GM19397 (cell line): ENCODE measurements around the gene BSND.
"Not testable (repeated sequence)": the region's sequence is repeated elsewhere in the genome, so short reads cannot be mapped to it uniquely, and the experiment has no call there.

ENCODE experiments used
- ATAC-seq: cut with Tn5 transposase; IDR thresholded peaks from one replicate; pipeline ENCODE4 v1.9.1; 2021; ENCODE audit warnings: mild to moderate bottlenecking, moderate library complexity; ENCODE audit not compliant: unreplicated experiment

Gene BSND

DNA sequence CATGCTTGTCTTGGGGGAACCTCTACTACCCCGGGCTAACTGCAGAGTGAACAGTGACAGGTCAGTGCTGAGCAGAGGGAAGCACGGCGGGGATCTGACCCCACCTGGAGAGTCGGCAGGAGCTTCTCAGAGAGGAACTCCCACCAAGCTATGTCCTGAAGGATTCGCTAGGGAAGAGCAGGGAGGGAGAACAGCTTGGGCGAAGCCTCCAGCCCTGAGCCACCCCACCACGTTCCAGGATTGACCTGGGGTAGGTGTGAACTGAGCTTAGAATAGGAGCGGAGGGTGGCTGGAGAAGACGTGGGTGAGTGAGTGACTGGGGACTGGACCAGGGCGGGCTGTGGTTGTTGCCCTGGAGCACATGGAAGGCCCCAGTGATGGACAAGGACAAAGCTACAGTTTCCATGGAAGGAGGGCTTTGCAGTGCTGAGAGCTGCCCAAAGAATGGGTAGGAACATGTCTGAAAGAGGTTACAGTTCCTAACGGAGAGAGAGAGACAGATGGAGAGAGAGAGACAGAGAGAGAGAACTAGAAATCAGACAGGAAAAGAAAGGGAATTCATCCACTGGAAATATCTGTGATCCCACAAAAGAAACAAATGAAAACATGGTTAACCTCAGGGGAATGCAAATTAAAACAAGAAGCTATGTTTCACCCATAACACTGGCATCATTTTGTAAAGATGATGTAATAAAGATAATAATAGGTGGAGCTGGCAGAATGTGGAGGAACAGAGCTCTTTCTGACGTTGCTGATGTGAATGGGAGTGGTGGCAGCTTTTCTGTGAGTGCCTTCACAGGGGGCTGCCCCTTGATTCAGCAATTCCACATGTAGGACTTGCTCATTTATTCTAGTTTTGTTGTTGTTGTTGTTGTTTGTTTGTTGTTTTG, 17.2 kb downstream of the BSND start:
- no peak for ATAC-seq

DNA sequence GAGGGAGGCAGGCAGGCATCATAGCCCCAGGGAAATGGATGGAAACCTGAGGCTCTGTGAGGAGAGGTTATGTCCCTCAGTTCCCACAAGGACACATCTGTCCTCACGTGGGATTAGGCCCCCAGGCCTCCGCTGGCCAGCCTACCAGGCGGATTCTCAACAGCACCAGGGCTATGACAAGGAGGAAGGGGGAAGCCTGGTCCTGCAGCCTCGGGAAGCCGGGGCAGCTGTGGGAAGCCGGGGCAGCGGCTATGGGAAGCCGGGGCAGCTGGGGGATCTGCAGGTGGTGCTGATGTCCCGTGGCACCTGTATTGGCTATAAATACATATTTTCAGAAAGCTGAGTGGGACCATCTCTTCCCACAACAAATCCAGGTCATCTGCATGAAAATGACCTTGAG, 19.7 kb downstream of the BSND start:
- no peak for ATAC-seq

DNA sequence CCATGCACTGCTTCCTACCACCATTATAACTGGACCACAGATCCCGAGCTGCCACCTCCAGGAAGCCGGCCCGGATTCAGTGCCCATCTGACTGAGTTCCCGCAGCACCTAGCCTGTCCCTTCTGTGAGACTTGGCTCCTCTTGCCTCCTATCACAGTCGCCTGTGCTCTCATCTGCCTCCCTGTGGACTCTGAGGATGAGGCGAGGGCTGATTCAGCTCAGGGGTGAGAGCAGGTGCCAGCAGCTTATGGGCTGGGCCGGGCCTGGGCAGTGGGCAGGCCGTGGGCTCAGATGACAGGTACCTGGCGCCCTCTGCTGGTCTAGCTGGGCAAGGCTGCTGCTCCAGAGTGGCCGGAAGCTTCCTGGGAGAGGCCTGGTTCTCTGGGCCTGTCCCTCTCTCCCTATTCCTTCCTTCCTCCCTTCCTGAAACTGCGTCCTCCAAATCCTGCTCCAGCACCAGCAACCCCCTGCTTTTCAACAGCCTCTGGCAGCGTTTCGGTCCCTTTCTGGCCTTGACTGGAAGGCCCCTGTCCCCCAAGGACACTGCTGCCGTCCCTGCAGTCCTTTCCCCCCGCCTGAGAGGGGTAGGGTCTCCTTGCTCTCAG, 23.3 kb downstream of the BSND start:
- peak; percentile 79 for ATAC-seq

DNA sequence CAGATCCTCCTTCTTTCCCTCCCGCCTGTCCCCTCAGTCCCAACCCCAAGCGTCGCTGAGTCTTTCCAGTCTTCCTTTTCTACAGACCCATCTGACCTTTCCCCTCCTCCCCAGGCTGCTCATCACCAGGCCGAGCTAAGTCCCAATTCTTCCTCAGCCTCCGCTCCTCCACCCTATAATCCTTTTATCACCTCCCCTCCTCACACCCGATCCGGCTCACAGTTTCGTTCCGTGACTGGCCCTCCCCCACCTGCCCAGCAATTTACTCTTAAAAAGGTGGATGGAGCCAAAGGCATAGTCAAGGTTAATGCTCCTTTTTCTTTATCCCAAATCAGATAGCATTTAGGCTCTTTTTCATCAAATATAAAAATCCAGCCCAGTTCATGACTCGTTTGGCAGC, 25.4 kb downstream of the BSND start:
- not testable (repeated sequence) for ATAC-seq

DNA sequence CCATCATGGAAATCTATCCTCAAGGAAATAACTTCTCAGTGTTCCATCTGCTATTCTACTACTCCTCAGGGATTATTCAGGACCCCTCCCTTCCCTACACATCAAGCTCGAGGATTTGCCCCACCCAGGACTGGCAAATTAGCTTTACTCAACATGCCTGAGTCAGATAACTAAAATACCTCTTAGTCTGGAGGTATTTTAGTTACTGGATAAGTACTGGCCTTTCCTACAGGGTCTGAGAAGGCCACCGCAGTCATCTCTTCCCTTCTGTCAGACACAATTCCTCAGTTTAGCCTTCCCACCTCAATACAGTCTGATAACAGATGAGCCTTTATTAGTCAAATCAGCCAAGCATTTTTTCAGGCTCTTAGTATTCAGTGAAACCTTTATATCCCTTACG, 27.9 kb downstream of the BSND start:
- ATAC-seq: not testable (repeated sequence)

DNA sequence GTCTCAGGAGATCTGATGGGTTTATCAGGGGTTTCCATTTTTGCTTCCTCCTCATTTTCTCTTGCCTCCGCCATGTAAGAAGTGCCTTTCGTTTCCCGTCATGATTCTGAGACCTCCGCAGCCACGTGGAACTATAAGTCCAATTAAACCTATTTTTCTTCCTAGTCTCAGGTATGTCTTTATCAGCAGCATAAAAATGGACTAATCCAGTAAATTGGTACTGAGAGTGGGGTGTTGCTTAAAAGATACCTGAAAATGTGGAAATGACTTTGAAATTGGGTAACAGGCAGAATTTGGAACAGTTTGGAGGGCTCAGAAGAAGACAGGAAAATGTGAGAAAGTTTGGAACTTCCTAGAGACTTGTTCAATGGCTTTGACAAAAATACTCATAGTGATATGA, 32.4 kb downstream of the BSND start:
- ATAC-seq: not testable (repeated sequence)

DNA sequence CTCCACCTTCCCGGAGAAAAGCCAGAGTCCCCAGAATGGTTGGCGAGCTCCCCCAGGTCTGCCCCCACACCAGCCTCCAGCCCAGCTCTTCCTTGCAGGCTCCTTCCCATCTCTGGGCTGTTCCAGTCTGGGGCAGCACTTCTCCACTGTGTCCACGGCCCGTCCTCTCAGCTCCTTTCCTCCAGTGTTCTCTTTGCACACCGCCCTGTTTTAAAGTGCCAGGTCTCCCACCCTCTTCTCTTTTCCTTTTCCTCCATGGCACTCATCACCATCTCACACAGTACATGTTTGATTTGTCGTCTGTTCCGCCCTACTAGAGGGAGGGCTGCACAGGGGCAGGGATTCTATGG, 34.5 kb downstream of the BSND start:
- ATAC-seq: no peak

DNA sequence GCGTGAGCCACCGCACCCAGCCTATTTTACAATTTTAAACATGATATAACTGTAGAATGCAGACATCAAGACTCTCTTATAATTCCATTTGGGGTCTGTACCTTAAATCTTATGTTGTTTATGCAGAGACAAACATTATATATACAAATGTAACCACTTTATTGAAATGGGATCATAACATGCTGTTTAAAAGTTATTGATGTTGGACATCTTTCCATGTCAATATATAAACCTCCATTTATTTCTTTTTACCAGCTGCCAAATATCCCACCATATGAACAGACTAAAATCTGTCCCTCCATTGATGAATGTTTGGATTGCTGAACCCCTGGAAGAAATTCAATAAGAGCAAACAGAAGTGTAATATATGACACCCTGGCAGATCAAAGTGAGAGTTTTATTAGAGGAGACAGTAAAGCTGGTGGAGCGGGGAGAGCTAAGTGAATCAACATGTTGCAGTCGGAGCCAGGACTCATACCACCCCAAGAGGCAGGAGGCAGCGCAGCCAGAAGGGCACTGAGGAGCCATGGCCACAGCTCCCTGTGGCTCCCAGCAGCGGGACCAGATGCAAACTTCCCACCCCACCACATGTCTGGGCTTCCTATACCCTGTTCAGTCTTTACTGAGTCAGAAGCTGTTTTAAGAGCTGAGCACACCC, 35.9 kb downstream of the BSND start:
- ATAC-seq: no peak

DNA sequence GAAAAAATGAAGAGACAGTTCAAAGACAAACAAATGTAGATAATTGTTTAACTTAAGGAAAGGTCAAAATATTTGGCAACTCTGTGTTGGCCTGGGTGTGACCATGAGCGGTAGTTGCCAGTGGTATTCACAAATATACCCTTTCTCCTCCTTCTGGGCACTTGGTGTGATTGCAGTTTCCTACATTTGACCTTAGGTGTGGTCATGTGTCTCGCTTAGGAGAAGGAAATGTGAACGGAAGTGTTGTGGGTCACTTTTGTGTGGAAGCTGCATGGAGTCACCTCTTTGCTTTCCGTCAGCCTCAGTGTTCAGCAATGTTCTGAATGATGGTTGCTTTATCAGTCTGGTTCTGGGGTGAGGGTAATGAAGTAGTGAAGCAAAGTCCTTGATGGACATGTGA, 37.2 kb downstream of the BSND start:
- ATAC-seq: no peak

DNA sequence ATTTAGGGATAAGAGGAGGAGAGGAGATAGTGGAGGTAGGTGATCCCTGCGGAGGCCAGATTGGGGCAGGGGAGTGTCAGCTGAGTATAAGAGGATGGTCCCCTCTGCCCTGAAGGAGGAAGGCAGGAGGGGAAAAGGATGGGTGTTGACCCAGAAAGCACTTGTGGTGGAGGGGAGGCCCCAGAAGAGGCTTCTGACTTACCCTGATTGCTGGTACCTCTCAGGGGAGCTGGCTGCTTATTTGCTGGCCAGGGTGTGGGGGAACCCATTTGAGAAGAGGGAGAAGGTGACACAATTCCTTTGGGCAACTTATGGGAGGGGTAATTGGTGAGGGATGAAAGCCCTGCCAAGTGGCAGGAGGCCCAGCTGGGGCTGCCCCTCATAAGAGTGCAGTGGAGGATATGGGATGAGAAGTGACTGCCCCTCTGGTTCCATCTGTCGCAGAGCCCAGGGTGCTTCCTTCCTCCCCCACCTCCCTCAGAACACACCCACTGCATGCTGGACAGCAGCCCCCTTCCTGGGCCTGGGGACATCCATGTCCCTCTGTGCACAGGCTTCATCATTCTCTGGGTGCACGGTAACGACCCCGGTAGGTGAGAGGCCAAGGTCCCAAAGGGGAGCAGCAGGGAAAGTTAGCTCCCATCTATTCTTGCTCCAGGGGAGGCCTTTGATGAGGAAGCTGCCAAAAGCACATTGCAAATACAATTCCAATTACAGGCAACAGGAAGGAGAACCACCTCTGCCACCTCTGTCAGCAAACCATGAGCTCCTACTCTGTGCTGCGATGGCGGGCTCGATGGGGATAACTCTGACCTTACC, 39.2 kb downstream of the BSND start:
- no peak for ATAC-seq

DNA sequence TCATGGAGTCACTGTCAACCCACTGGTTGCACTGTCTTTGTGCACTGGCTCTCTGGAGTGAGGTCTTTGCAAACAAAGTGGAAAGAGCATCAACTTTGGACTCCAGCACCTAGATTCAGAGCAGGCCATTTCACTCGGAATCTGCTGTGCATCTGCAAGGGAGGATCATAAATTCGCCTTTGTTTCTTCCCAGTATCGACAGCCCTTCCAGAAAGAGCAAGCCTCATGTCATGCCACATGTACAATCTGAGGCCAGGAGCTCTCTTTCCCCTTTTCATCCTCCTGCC, 39.8 kb downstream of the BSND start:
- no peak for ATAC-seq

DNA sequence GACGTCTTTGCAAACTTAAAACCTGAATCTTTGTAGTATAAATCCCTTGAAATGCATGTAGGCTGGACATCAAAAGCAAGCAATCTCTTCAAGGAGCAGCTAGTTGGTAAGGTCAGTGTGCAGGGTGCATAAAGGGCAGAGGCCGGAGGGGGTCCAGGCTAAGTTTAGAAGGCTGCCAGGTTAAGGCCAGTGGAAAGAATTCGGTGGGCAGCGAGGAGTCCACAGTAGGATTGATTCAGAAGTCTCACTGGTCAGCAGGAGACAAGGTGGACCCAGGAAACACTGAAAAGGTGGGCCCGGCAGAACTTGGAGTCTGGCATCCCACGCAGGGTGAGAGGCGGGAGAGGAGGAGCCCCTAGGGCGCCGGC, 40.2 kb downstream of the BSND start:
- no peak for ATAC-seq

DNA sequence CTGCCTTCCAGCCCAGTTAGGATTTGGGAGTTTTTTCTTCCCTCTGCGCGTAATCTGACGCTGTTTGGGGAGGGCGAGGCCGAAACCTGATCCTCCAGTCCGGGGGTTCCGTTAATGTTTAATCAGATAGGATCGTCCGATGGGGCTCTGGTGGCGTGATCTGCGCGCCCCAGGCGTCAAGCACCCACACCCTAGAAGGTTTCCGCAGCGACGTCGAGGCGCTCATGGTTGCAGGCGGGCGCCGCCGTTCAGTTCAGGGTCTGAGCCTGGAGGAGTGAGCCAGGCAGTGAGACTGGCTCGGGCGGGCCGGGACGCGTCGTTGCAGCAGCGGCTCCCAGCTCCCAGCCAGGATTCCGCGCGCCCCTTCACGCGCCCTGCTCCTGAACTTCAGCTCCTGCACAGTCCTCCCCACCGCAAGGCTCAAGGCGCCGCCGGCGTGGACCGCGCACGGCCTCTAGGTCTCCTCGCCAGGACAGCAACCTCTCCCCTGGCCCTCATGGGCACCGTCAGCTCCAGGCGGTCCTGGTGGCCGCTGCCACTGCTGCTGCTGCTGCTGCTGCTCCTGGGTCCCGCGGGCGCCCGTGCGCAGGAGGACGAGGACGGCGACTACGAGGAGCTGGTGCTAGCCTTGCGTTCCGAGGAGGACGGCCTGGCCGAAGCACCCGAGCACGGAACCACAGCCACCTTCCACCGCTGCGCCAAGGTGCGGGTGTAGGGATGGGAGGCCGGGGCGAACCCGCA, 40.8 kb downstream of the BSND start, which contains the start of gene PCSK9:
PCSK9 (plus strand) TSS at position 207 of the 741 bp plus-strand sequence; CDS start at position 497, 290 bp downstream.
- ATAC-seq: no peak

DNA sequence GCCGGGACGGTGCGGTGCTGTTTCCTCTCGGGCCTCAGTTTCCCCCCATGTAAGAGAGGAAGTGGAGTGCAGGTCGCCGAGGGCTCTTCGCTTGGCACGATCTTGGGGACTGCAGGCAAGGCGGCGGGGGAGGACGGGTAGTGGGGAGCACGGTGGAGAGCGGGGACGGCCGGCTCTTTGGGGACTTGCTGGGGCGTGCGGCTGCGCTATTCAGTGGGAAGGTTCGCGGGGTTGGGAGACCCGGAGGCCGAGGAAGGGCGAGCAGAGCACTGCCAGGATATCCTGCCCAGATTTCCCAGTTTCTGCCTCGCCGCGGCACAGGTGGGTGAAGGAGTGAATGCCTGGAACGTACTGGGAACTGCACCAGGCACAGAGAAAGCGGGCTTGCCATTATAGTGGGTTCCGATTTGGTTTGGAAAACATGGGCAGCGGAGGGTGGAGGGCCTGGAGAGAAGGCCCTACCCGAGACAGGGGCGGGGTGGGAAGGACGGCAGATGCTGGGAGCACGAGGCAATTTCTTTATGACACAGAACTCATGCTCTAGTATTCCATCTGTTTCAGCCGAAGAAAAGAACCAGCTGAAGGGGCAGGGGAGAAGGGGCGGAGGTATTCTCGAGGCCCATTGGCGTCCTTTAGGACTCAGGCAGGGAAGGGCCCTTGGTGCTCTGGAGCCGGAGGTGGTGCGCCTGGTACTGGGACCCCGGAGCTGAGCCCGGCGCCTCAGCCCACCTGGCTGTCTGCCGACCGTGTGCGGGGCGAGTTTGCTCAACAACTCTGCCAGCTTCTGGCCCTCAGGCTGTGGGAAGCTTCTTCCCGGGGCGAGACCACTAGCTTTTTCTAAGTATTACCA, 41.6 kb downstream of the BSND start:
- ATAC-seq: no peak

DNA sequence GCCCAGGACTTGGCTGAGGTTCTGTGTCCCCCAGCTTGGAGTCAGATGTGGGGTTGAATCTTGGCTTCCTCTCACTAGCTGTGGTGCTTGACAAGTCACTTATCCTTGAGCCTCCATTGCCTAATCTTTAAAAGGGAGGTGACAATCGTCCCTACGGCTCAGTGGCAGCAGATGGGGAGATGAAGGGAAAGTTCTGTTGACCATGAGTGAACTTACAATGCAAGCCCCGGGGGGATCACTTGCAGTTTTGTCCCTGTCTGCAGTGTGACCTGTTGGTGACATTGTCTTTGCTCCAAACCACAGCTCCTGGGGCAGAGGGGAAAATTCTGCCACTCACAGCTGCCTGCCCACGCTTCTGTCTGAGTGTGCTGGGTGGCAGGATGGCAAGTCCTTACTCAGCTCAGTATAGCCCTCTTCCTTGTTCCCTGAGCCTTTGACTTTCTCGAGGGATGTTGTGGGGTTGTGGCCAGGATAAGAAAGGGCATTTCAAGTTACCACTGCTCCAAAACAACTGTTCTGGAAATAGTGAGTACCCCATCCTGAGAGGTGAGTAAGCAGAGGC, 42.3 kb downstream of the BSND start:
- ATAC-seq: no peak

DNA sequence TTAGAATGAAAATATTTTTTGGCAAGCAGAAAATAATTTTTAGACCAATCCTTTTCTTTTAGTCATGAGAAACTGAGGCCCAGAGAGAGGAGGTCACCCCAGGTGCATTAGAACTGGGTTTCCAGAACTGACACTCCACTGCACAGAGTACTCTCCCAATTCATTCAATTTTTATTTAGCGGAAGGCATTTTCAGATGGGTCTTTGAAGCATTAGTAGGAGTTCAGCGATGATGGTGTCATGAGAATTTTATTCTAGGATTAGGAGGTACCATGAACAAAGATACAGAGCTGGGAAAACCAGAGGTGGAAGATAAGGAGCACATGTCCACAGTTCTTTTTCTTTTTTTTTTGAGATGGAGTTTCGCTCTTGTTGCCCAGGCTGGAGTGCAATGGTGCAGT, 42.9 kb downstream of the BSND start:
- no peak for ATAC-seq

DNA sequence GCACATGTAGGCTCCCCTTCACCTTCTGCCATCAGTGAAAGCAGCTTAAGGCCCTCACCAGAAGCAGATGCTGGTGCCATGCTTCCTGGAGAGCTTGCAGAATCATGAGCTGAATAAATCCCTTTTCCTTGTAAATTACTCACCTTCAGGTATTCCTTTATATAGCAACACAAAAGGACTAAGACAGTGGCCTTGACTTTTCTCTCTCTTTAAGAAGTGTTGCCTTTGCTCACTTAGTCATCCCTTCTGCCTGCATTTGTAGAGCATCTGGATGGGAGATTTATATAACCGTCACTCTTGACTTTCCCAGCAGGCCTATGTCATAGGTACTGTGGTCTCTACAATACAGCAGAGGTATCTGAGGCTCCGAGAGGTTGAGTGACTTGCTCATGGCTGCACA, 44.3 kb downstream of the BSND start:
- no peak for ATAC-seq

DNA sequence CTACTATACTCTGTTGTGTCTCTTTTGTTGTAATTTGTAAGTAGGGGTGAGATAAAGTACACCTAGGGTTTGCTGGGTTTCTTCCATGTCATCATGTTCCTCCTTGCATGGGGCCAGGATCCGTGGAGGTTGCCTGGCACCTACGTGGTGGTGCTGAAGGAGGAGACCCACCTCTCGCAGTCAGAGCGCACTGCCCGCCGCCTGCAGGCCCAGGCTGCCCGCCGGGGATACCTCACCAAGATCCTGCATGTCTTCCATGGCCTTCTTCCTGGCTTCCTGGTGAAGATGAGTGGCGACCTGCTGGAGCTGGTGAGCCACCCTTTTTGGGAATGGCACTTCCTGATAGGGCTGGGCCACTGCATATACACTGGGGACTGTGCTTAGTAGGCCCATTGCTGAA, 45.0 kb downstream of the BSND start:
- no peak for ATAC-seq

DNA sequence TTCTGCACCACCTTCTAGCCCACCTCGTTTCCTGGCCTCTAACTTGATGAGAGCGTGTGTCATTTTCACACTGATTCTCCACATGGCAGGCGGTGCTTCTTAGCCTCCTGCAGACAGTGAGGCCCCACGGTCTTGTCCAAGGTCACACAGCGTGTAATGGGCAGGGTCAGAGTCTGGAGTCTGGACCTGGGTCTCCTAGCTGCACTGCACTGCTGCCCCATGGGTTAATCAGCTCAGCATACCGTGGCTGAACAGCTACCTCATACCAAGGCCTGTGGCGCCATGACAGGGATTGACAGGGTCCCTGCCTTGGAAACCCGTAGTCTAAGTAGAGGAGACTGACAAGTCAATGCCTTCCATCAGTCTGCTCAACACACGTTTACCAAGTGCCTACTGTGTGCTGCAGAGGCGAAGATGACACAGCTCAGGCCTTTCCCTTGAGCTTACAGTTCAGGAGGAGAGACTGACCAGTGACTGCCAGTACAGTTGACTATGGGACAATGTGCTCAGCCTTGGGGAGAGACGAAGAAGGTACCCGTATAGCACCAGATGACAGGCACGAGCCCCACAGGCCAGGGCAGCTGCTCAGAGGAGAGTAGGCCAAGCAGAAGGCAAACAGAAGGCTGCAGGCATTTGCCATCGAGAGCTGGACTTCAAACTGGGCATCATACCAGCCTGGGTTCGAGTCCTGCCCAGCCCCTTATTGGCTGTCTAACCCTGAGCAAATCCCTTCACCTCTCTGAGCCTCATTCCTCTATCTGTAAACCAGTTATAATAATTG, 46.1 kb downstream of the BSND start:
- ATAC-seq: no peak
